MM.1S (cell line): ENCODE data around the gene NFAM1.

ENCODE experiments used
- EZH2 ChIP-seq: fragments of 300-600 bp; sonication (generic); optimal IDR thresholded peaks from 2 replicates; pipeline ENCODE3; 2017; ENCODE audit warnings: low read depth, mild to moderate bottlenecking, antibody characterized with exemption, low read length, mixed read lengths
- TF ChIP-seq, protein P1 (sequence below): fragments of 300-600 bp; sonication (generic); IDR thresholded peaks from 2 replicates; pipeline ENCODE4 v1.5.1; 2016; ENCODE audit warnings: antibody characterized with exemption, low read length, mixed read lengths

DNA sequence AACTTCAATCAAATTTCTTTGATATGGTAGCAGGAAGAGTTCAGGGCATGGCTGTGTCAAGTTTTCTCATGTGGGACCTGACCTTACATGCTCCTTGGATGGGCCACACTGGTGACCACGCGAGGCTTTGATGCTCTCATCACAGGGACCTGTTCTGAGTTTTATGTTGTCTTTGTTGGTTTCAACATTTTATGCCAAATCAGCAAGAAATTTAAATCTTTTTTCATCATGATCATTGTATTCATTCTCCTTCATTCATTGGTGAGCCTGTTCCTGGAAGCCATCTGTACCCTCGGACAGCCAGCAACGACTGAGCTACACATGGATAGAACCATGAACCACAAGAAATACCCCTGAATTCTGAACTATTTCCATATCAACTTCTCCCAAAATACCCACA is 10.5 kb upstream of the NFAM1 start:
- TF ChIP-seq, protein P1, sequence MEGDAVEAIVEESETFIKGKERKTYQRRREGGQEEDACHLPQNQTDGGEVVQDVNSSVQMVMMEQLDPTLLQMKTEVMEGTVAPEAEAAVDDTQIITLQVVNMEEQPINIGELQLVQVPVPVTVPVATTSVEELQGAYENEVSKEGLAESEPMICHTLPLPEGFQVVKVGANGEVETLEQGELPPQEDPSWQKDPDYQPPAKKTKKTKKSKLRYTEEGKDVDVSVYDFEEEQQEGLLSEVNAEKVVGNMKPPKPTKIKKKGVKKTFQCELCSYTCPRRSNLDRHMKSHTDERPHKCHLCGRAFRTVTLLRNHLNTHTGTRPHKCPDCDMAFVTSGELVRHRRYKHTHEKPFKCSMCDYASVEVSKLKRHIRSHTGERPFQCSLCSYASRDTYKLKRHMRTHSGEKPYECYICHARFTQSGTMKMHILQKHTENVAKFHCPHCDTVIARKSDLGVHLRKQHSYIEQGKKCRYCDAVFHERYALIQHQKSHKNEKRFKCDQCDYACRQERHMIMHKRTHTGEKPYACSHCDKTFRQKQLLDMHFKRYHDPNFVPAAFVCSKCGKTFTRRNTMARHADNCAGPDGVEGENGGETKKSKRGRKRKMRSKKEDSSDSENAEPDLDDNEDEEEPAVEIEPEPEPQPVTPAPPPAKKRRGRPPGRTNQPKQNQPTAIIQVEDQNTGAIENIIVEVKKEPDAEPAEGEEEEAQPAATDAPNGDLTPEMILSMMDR = no peak
- TF ChIP-seq EZH2 = no peak
